Duodenal mucosa (tissue), 2 donors: ENCODE data around the gene ANKRD6.

ENCODE experiments used
- H3K27ac ChIP-seq: one replicate; pipeline ENCODE4 v1.7.0; 2013; ENCODE audit warnings: low read depth, low read length
- H3K27me3 ChIP-seq, 2 donors: one replicate each; pipeline ENCODE4 v1.7.0; 2013; ENCODE audit warnings: low read length in 2 of 2, control low read depth in 1 of 2; ENCODE audit not compliant: insufficient read depth in 2 of 2, control insufficient read depth in 1 of 2
- H3K36me3 ChIP-seq, 2 donors: one replicate each; pipeline ENCODE4 v1.7.0; 2013; ENCODE audit warnings: low read length in 2 of 2, control low read depth in 1 of 2; ENCODE audit not compliant: insufficient read depth in 2 of 2, control insufficient read depth in 1 of 2
- H3K4me1 ChIP-seq, 2 donors: one replicate each; pipeline ENCODE4 v1.7.0; 2013; ENCODE audit warnings: low read length in 2 of 2, control low read depth in 1 of 2; ENCODE audit not compliant: insufficient read depth in 2 of 2, control insufficient read depth in 1 of 2
- H3K4me3 ChIP-seq, 2 donors: one replicate each; pipeline ENCODE4 v1.7.0; 2013; ENCODE audit warnings: low read length in 2 of 2, low read depth in 1 of 2
- H3K9ac ChIP-seq, 2 donors: one replicate each; pipeline ENCODE4 v1.7.0; 2013; ENCODE audit warnings: low read length in 2 of 2, low read depth in 1 of 2
- H3K9me3 ChIP-seq, 2 donors: one replicate each; pipeline ENCODE4 v1.7.0; 2013; ENCODE audit warnings: low read length in 2 of 2, control low read depth in 1 of 2; ENCODE audit not compliant: control insufficient read depth in 1 of 2

Gene ANKRD6

DNA sequence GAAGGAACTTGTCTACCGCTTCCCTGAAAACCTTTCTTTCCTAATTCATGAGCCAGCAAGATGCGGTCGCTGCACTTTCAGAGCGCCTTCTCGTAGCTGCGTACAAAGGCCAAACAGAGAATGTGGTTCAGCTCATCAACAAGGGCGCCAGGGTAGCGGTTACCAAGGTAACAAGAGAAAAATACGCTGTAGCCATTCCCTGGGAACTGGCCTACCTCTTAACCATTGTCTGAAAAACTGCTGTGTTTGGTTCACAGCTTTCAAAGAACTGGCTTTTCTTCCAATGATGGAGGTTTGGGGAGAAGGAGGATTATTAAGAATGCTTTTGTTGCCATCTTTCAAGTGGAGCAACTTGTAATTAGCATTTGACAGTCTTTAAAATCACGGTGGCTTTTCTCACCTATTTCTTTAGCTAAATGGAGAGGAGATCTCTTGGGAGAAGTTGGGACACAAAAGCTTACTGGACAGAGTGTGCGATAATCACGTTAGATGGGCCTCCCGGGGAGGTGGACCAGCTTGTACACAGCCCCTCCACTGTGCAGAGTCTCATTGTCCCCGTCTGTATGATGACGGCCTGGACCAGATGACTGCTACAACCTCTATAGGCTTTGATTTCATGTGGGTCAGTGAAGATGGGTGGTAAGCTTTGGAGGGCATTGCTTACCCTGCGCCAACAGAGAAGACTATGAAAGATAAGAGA lies 134.1 kb downstream of the ANKRD6 start:
- Histone ChIP-seq H3K27ac (no peak overlapping the region), H3K9ac (no peak overlapping the region), H3K9me3 (no peaks in the 10 kb centered on the region), H3K27me3 (no peaks in the 10 kb centered on the region), H3K4me1 (no peaks in the 10 kb centered on the region), H3K4me3 (no peak overlapping the region), H3K36me3 (no peaks in the 10 kb centered on the region)

DNA sequence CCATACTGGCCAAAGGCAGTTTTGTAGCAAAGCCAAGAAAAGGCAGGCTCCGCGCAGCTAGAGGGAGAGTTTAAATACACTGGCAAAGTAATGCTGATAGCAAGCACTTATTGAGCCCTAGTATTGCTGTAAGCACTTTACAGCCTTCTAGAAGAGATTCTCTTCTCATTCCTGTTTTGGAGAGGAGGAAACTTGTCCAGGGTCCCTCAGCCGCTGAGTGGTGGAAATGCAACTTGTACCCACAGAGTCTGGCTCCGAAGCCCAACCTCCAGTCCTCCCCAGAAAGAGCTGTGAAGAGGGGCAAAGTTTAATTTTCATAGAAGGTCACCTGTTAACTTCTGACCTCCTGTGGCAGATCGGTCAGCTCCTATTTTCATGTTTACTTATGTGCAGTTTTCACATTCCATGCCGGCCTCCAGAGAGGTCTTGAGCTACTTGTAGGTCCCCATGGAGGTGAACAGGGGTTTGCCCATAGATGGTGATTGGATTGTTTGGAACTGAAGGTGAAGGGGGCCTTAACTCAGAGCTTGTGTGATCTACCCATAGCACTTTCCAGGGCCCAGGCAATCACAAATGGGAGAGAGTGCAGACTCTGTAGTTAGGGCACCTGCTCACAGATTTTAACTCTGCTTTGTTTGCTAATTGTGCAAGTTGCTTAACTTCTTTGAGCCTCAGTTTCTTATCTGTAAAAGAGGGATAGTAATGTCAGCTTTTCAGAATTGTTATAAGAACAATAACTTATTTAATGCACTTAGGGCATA lies 134.9 kb downstream of the ANKRD6 start:
- H3K27me3 ChIP-seq = no peaks in the 10 kb centered on the region
- H3K4me1 ChIP-seq = no peaks in the 10 kb centered on the region
- H3K36me3 ChIP-seq = no peaks in the 10 kb centered on the region
- H3K4me3 ChIP-seq = no peak overlapping the region
- no peak overlapping the region for H3K27ac ChIP-seq
- H3K9ac ChIP-seq = no peak overlapping the region
- no peaks in the 10 kb centered on the region for H3K9me3 ChIP-seq

DNA sequence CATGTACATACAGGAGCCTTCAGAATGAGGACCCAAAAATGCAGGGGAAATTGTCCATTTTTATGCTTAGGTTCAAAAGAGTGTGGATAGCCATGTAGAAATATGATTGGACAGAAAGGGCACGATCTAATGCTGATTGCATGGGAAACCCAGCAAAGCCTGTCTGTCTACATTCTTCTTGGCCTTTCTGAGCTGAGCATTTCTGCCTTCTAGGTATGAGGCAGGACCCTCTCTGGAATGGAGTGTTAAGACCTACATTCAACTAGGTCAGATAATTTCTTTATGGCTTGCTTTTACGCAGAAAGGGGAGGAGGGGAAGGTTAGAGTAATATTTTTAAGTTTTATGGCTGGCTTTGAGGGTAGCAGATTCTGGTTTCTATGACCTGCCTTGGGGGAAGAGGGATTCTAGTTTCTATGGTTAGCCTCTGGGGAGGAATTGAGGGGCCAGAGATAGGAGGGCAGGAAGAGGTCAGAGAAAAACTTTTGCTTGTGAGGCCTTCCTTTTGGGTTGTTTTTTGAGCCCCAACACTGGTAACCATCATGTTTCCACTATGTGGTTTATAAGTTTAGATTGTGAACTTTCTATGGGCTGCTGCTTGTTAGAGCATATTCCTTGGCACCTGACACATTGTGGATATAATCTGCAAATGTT lies 142.1 kb downstream of the ANKRD6 start:
- H3K4me1 ChIP-seq = no peaks in the 10 kb centered on the region
- no peaks in the 10 kb centered on the region for H3K9me3 ChIP-seq
- no peaks in the 10 kb centered on the region for H3K36me3 ChIP-seq
- H3K9ac ChIP-seq = no peak overlapping the region
- no peaks in the 10 kb centered on the region for H3K27me3 ChIP-seq
- no peak overlapping the region for H3K27ac ChIP-seq
- no peak overlapping the region for H3K4me3 ChIP-seq

DNA sequence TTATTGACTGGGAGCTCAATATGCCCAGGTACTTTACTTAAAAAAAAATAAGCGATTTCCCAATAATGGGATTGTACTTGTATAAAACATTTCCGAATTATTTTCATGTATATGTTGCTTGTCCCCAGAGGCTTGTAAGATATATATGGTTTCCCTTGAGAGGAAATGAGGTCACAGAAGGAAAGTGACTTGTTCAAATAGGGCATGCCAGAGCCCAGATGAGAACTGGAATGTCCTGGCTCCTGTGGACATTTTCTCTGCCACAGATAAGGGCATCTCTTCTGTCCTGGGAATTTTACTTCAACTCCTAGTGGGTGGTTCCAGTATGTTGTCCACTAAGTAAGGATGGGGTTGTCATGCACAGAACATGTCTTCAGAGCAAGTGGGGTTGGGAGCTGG lies 142.6 kb downstream of the ANKRD6 start:
- no peak overlapping the region for H3K4me3 ChIP-seq
- no peaks in the 10 kb centered on the region for H3K27me3 ChIP-seq
- no peaks in the 10 kb centered on the region for H3K9me3 ChIP-seq
- H3K9ac ChIP-seq = no peak overlapping the region
- no peaks in the 10 kb centered on the region for H3K4me1 ChIP-seq
- no peak overlapping the region for H3K27ac ChIP-seq
- H3K36me3 ChIP-seq = no peaks in the 10 kb centered on the region

DNA sequence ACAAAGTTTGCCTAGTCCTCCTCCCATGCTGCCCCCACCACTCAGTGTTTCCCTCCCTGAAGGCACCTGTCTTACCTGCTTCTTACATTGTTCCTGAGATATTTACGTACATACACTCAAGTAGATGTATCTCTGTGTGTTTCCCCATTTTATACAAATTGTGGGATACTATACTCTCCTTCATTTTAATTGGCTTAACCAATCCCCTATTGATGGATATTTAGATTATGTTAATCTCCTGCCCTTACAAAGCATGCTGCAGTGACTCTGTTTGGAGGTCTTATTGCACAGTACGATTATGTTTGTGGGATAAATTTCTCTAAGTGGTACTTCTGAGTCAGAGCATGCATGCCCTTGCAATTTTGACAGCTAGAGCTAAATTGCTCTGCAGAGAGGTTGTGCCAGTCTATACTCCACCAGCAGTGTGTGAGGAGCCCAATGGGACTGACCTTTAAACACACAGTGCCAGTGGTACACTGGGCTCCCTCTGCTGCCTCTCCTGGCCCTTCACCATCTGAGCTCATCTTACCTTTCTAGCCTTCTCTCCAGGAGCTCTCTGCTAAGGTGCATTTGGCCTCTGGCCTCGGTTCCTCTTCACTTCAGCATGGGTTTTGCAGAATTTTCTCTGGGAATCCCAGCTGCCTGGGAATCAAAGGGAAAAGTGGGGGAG lies 148.2 kb downstream of the ANKRD6 start:
- Histone ChIP-seq H3K4me1 (no peaks in the 10 kb centered on the region), H3K27ac (no peak overlapping the region), H3K36me3 (no peaks in the 10 kb centered on the region), H3K9ac (no peak overlapping the region), H3K9me3 (no peaks in the 10 kb centered on the region), H3K4me3 (no peak overlapping the region), H3K27me3 (no peaks in the 10 kb centered on the region)

DNA sequence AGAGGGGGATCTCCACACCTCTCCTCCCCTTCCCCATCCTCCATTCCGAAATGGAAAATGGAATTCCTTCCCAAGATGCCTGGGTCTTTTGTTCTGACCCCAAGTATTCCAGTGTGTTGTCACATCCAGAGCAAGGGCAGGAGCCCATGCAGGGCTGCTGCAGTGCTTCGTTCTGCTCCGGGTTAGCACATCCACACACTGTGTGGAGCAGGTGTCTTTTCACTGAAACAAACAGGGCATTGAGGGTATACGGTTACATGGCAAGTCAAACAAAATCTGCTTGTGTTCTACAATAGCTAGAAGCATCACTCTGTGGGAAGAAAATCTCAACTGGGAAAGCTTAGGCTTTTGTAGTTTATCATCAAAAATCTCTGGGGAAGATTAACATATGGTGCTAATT lies 148.7 kb downstream of the ANKRD6 start:
- H3K4me1 ChIP-seq = no peaks in the 10 kb centered on the region
- no peaks in the 10 kb centered on the region for H3K9me3 ChIP-seq
- no peaks in the 10 kb centered on the region for H3K36me3 ChIP-seq
- no peak overlapping the region for H3K27ac ChIP-seq
- H3K9ac ChIP-seq = no peak overlapping the region
- no peak overlapping the region for H3K4me3 ChIP-seq
- H3K27me3 ChIP-seq = no peaks in the 10 kb centered on the region

DNA sequence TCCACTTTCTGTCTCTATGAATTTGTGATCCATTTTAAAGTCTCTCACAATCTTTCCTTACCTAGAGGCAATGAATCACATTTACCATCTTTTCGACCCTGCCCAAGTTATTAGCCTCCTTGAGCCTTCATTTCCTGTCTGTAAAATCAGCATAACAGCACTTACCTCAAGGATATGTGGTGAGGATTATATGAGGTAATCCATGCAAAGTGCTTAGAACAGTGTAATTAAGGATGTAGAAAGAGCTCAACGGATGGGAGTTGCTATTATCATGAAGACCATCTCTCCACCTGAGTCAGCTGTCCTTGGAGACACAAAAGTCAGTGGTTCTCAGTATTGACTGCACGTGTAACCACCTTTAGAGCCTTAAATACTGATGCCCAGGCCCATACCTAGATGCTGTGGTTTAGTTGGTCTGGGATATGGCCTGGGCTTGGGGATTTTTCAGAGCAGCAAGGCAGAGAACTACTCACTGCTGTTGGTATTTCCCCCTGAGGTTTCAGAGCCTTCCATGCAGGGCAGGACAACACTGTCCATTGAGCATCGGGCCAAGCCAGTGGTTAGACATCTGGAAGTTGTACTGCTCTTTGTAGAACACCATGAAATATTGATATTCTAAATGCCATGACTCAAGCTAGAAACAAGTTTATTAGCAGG lies 149.8 kb downstream of the ANKRD6 start:
- H3K9me3 ChIP-seq = no peaks in the 10 kb centered on the region
- no peaks in the 10 kb centered on the region for H3K4me1 ChIP-seq
- no peak overlapping the region for H3K9ac ChIP-seq
- no peaks in the 10 kb centered on the region for H3K27me3 ChIP-seq
- no peak overlapping the region for H3K4me3 ChIP-seq
- no peaks in the 10 kb centered on the region for H3K36me3 ChIP-seq
- H3K27ac ChIP-seq = no peak overlapping the region

DNA sequence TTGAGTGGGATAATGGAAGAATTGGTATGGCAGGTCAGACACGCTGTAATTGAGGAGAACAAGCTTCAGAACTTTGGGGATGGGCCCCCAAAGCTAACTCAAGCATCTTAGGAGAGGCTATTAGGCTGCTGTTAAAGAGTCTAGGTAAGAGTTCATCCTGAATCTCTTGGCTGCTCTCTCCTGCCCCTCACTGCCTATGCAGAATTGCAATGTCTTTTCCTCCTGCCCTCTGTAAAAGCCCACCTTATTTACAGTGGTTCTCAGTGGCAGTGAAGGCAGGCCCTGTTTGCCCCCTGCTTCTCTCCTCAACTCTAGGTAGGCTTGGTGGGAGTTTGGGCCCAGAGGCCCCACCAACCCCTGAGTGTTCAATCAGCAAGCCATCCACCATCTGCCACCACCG lies 150.6 kb downstream of the ANKRD6 start:
- Histone ChIP-seq H3K27ac (no peak overlapping the region), H3K9me3 (no peaks in the 10 kb centered on the region), H3K36me3 (no peaks in the 10 kb centered on the region), H3K4me3 (no peak overlapping the region), H3K27me3 (no peaks in the 10 kb centered on the region), H3K4me1 (no peaks in the 10 kb centered on the region), H3K9ac (no peak overlapping the region)

DNA sequence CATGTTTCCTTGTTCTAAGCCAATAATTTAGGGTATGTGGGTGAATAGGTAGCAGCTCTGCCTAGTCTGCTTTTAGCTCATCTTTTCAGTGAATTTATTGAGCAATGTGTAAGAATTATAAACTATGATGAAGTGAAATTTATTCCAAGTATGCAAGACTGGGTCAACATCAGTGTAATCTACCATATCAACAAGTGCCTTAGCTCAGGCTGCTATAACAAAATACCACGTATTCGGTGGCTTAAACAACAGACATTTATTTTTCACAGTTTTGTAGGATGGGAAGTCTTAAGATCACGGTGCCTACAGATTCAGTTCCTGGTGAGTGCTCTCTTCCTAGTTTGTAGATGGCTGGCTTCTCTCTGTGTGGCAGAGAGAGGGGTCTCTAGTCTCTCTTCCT lies 151.6 kb downstream of the ANKRD6 start:
- Histone ChIP-seq H3K4me3 (no peak overlapping the region), H3K4me1 (no peaks in the 10 kb centered on the region), H3K27ac (no peak overlapping the region), H3K27me3 (no peaks in the 10 kb centered on the region), H3K36me3 (no peaks in the 10 kb centered on the region), H3K9me3 (no peaks in the 10 kb centered on the region), H3K9ac (no peak overlapping the region)
